Measurements from ENCODE around the gene TMIGD1. TPM values are rescaled to one million over a fixed set of nuclear protein-coding genes. Genes with fewer than 3 reads are reported as not detected.

Gene TMIGD1
- polyA plus RNA-seq, 1 of the 3 experiments (the other 2 are of a cell fraction): not detected

DNA sequence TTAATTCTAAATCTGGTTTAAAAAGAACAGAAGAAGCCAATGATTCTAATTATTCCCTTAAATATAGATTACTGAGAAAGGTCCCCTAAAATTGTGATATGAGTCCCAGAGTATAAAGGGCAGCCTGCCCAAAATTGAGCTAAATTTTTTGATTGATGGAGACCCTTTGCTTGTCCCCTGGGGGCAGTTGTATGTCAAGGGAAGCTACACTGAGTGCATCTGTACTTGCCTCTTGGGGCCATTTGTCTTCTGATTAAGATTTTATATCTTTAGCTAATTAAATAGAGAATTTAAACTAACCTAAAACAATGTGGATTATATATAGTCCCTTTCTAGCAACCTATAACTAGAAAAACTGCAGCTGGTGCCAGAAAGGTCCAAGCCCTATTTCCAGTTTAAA lies 54.7 kb downstream of the TMIGD1 start:
- Histone ChIP-seq H3K36me3 (replicated peaks in 1 of 2; ENCODE audit: control insufficient read depth in 1 of 2, insufficient read depth in 2 of 2, low read length in 1 of 2) (peaks cover 35 to 53% of the 10 kb centered on the region in 2 experiments), H3K27me3 (ENCODE audit: insufficient read depth) (no peaks in the 10 kb centered on the region), H3K79me2 (ENCODE audit: insufficient read depth) (no peaks in the 10 kb centered on the region), H3K4me3 (ENCODE audit: low read depth in 2 of 2, low read length in 1 of 2) (no peak overlapping the region), H3F3A (replicated peaks; ENCODE audit: insufficient read depth) (peaks cover 6% of the 10 kb centered on the region), H3K27ac (ENCODE audit: low read depth in 2 of 2, low read length in 1 of 2) (no peak overlapping the region), H2AFZ (ENCODE audit: low read depth) (no peak overlapping the region), H3K9ac (no peak overlapping the region), H4K20me1 (ENCODE audit: insufficient read depth) (no peaks in the 10 kb centered on the region), H3K9me2 (no peaks in the 10 kb centered on the region), H3K9me3 (no peaks in the 10 kb centered on the region), H3K4me1 (ENCODE audit: control insufficient read depth in 1 of 2, insufficient read depth in 2 of 2, low read depth in 1 of 2, low read length in 1 of 2) (no peaks in the 10 kb centered on the region), H3K4me2 (no peak overlapping the region)
- POLR2A ChIA-PET: interaction anchor here (1.2 kb wide), 1 partner anchor 174 kb away, joined by 3 read pairs; no protein-coding TSS in a partner anchor
- peak; percentile 18; the same call in 1 of the 2 replicates for TF ChIP-seq GATA2 (CRISPR knock-in tag; IDR thresholded peaks at IDR 0.05)
- TF ChIP-seq, protein P1, sequence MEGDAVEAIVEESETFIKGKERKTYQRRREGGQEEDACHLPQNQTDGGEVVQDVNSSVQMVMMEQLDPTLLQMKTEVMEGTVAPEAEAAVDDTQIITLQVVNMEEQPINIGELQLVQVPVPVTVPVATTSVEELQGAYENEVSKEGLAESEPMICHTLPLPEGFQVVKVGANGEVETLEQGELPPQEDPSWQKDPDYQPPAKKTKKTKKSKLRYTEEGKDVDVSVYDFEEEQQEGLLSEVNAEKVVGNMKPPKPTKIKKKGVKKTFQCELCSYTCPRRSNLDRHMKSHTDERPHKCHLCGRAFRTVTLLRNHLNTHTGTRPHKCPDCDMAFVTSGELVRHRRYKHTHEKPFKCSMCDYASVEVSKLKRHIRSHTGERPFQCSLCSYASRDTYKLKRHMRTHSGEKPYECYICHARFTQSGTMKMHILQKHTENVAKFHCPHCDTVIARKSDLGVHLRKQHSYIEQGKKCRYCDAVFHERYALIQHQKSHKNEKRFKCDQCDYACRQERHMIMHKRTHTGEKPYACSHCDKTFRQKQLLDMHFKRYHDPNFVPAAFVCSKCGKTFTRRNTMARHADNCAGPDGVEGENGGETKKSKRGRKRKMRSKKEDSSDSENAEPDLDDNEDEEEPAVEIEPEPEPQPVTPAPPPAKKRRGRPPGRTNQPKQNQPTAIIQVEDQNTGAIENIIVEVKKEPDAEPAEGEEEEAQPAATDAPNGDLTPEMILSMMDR (IDR thresholded peaks at IDR 0.05): no peak
- CTCF ChIA-PET: interaction anchor here (0.8 to 5.3 kb wide), 6 partner anchors 9 to 186 kb away, joined by 3 to 70 read pairs (median 4); no protein-coding TSS in a partner anchor
- DNase-seq: peak; percentile 19

DNA sequence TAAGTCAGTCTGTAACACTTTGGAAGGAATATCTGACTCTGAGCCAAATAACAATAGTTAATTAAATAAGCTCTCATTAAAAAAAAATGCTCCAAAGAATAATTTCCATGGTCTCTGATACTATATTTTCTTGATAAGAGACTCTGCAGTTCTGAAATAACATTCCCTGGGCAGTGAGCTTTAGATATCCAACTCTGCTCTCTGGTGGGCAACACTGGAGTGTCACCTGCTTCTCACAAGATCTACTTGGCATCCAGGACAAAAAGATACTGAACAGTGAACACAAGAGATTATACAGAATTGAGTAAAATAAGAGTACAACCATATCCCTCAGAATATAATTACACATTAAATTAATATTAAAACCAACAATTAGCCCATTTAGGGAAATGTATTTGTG lies 55.8 kb downstream of the TMIGD1 start:
- ChIA-PET POLR2A (interaction anchor here (1.0 kb wide), 1 partner anchor 152 kb away, joined by 3 read pairs; no protein-coding TSS in a partner anchor), CTCF (interaction anchor here (0.6 to 5.3 kb wide), 19 partner anchors 8 to 577 kb away, joined by 3 to 70 read pairs (median 4); partner anchors contain the start of gene BLMH)
- Histone ChIP-seq H3K36me3 (replicated peaks in 1 of 2; ENCODE audit: control insufficient read depth in 1 of 2, insufficient read depth in 2 of 2, low read length in 1 of 2) (peaks cover 40 to 59% of the 10 kb centered on the region in 2 experiments), H3K27ac (ENCODE audit: low read depth in 2 of 2, low read length in 1 of 2) (no peak overlapping the region), H4K20me1 (ENCODE audit: insufficient read depth) (no peaks in the 10 kb centered on the region), H3K9me2 (no peaks in the 10 kb centered on the region), H3K79me2 (ENCODE audit: insufficient read depth) (no peaks in the 10 kb centered on the region), H3K9me3 (no peaks in the 10 kb centered on the region), H3K27me3 (ENCODE audit: insufficient read depth) (no peaks in the 10 kb centered on the region), H3K4me1 (ENCODE audit: control insufficient read depth in 1 of 2, insufficient read depth in 2 of 2, low read depth in 1 of 2, low read length in 1 of 2) (no peaks in the 10 kb centered on the region), H3K9ac (no peak overlapping the region), H3K4me3 (ENCODE audit: low read depth in 2 of 2, low read length in 1 of 2) (no peak overlapping the region), H3F3A (replicated peaks; ENCODE audit: insufficient read depth) (peaks cover 6% of the 10 kb centered on the region), H2AFZ (ENCODE audit: low read depth) (no peak overlapping the region), H3K4me2 (no peak overlapping the region)
- DNase-seq: peak; percentile 45
- TF ChIP-seq FOXM1 (IDR thresholded peaks at IDR 0.05; ENCODE audit: low read depth) (no peak), SIN3A (IDR thresholded peaks at IDR 0.05; ENCODE audit: borderline replicate concordance, low read depth, low read length) (no peak), GABPA (IDR thresholded peaks at IDR 0.05; ENCODE audit: low read depth) (no peak), ELF1 (IDR thresholded peaks at IDR 0.05) (no peak), MXI1 (IDR thresholded peaks at IDR 0.05; ENCODE audit: low read depth, low read length) (no peak), SMC3 (IDR thresholded peaks at IDR 0.05; ENCODE audit: low read depth, low read length) (peak; percentile 69), GATA2 (CRISPR knock-in tag; IDR thresholded peaks at IDR 0.05) (no peak), EZH2phosphoT487 (IDR thresholded peaks at IDR 0.05; ENCODE audit: borderline replicate concordance, low read depth) (no peak), EP300 (IDR thresholded peaks at IDR 0.05; ENCODE audit: borderline replicate concordance in 1 of 2, low read depth in 1 of 2, low read length in 1 of 2) (no peak), RAD21 (IDR thresholded peaks at IDR 0.05; ENCODE audit: low read length) (peak; percentile 84)
- TF ChIP-seq, protein P2, sequence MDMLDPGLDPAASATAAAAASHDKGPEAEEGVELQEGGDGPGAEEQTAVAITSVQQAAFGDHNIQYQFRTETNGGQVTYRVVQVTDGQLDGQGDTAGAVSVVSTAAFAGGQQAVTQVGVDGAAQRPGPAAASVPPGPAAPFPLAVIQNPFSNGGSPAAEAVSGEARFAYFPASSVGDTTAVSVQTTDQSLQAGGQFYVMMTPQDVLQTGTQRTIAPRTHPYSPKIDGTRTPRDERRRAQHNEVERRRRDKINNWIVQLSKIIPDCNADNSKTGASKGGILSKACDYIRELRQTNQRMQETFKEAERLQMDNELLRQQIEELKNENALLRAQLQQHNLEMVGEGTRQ (IDR thresholded peaks at IDR 0.05; ENCODE audit: borderline replicate concordance, low read depth, low read length): no peak
- TF ChIP-seq, protein P3, sequence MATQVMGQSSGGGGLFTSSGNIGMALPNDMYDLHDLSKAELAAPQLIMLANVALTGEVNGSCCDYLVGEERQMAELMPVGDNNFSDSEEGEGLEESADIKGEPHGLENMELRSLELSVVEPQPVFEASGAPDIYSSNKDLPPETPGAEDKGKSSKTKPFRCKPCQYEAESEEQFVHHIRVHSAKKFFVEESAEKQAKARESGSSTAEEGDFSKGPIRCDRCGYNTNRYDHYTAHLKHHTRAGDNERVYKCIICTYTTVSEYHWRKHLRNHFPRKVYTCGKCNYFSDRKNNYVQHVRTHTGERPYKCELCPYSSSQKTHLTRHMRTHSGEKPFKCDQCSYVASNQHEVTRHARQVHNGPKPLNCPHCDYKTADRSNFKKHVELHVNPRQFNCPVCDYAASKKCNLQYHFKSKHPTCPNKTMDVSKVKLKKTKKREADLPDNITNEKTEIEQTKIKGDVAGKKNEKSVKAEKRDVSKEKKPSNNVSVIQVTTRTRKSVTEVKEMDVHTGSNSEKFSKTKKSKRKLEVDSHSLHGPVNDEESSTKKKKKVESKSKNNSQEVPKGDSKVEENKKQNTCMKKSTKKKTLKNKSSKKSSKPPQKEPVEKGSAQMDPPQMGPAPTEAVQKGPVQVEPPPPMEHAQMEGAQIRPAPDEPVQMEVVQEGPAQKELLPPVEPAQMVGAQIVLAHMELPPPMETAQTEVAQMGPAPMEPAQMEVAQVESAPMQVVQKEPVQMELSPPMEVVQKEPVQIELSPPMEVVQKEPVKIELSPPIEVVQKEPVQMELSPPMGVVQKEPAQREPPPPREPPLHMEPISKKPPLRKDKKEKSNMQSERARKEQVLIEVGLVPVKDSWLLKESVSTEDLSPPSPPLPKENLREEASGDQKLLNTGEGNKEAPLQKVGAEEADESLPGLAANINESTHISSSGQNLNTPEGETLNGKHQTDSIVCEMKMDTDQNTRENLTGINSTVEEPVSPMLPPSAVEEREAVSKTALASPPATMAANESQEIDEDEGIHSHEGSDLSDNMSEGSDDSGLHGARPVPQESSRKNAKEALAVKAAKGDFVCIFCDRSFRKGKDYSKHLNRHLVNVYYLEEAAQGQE (IDR thresholded peaks at IDR 0.05; ENCODE audit: low read depth, low read length): no peak
- TF ChIP-seq, protein P1 (IDR thresholded peaks at IDR 0.05): peak; percentile 64
- TF ChIP-seq, protein P4, sequence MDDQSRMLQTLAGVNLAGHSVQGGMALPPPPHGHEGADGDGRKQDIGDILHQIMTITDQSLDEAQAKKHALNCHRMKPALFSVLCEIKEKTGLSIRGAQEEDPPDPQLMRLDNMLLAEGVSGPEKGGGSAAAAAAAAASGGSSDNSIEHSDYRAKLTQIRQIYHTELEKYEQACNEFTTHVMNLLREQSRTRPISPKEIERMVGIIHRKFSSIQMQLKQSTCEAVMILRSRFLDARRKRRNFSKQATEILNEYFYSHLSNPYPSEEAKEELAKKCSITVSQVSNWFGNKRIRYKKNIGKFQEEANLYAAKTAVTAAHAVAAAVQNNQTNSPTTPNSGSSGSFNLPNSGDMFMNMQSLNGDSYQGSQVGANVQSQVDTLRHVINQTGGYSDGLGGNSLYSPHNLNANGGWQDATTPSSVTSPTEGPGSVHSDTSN (IDR thresholded peaks at IDR 0.05): no peak
- TF ChIP-seq, protein P5, sequence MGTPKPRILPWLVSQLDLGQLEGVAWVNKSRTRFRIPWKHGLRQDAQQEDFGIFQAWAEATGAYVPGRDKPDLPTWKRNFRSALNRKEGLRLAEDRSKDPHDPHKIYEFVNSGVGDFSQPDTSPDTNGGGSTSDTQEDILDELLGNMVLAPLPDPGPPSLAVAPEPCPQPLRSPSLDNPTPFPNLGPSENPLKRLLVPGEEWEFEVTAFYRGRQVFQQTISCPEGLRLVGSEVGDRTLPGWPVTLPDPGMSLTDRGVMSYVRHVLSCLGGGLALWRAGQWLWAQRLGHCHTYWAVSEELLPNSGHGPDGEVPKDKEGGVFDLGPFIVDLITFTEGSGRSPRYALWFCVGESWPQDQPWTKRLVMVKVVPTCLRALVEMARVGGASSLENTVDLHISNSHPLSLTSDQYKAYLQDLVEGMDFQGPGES (IDR thresholded peaks at IDR 0.05; ENCODE audit: low read depth, low read length): no peak
